ENCODE data around the gene ANKRD13D.

The ANKRD13D gene

GRCh38 chr11:67262731-67263675 lies 26.1 kb upstream of the ANKRD13D start:
- peak; percentile 74 for DNase-seq

GRCh38 chr11:67264260-67264659 lies 24.8 kb upstream of the ANKRD13D start:
- DNase-seq = no peak

DNA sequence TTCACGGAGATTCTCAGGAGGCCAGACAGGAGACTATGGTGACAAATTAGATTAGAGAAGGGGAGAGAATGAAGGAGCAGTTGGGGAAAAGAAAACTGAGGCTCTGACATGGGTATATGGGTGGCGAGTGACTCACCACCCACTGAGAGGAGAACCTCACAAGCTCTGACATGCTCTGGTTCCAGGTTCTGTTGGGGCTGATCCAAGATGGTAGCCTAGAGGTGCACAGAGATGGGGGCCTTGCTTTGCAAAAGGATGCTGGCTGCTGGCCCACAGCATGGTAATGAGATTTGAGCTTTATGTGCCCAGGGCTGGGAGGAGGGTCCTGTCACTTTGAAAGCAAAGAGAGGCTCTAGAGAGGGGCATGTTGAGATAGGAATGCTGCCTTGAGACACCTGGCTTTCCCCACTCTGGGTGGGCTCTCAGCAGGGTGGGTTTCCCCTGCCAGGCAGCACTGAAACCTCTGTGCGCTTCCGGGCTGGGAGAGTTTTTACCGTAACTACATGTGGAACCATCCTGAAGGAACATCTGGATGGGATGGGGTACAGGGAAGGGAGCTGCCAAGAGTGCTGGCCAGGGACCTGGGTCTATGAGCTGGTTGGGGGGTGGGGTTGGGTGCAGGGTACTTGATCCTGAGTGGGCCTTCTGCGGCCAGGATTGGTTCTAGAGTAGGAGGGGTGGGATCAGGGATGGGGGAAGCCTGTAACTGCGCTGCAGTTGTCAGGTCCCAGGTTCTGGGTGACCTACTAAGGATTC lies 24.0 kb upstream of the ANKRD13D start:
- no peak for DNase-seq

GRCh38 chr11:67265633-67266448 lies 23.3 kb upstream of the ANKRD13D start:
- peak; percentile 80 for DNase-seq

GRCh38 chr11:67266449-67267187 lies 22.5 kb upstream of the ANKRD13D start, which contains the start of gene GRK2:
Gene GRK2, plus strand, starts transcription at chr11:67266473. Its CDS starts 227 bp downstream, at chr11:67266700.
- peak; percentile 55 for DNase-seq

GRCh38 chr11:67267188-67268080 lies 21.7 kb upstream of the ANKRD13D start:
- peak; percentile 31 for DNase-seq

GRCh38 chr11:67268081-67268961 lies 20.8 kb upstream of the ANKRD13D start:
- DNase-seq = peak; percentile 56

DNA sequence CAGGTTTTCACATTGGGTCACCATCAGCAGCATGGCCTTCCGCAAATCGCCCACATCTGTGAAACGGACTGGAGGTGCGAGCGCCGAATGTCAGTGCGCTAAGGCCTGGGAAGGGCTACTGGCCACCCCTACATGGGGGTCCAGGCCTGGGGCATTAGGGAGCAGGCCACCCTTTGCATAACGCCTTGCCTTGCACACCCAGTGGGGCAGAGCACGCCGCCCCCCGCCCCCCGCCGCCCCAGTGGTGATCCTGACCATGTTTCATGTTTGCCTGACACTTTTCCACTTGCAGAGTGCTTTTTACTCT lies 20.2 kb upstream of the ANKRD13D start:
- no peak for DNase-seq

DNA sequence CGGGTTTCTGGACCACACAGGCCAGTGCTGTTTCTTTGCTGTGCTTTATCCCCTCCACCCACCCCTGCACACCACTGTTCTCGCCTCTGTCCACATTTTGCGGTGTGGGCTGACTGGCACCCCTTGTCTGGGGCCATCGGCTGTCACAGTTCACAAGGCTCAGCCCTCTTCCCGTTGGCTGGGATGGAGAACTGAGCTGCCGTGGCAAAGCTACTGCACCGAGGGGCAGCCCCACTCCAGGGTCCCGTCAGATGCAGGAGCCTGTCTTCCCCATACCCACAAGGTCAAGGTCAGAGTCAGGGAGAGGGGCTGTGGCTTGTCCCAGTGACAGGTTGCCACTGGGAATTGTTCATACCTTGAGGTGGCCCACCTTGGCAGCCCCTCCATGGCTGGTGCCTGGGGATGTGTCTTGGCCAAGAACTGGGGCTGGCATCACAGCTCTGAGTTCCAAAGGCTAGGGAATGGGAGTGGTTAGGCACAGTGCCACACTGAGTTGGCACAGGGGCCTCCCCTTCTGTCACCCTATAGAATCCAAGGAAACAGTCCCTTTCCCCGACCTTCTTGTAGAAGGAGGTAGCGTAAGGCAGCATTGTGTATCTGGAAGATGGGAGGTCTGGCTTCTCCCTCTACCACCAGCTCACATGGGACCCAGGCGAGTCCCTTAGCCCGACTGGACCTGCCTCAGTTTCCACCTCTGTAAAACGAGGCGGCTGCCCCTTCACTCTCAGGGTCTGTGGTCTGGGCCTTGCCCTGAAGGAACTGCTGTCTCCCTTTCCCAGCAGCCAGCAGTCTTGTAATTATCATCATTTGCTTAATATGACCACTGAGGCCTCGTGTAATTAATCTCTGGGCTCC lies 19.5 kb upstream of the ANKRD13D start:
- peak; percentile 11 for DNase-seq

DNA sequence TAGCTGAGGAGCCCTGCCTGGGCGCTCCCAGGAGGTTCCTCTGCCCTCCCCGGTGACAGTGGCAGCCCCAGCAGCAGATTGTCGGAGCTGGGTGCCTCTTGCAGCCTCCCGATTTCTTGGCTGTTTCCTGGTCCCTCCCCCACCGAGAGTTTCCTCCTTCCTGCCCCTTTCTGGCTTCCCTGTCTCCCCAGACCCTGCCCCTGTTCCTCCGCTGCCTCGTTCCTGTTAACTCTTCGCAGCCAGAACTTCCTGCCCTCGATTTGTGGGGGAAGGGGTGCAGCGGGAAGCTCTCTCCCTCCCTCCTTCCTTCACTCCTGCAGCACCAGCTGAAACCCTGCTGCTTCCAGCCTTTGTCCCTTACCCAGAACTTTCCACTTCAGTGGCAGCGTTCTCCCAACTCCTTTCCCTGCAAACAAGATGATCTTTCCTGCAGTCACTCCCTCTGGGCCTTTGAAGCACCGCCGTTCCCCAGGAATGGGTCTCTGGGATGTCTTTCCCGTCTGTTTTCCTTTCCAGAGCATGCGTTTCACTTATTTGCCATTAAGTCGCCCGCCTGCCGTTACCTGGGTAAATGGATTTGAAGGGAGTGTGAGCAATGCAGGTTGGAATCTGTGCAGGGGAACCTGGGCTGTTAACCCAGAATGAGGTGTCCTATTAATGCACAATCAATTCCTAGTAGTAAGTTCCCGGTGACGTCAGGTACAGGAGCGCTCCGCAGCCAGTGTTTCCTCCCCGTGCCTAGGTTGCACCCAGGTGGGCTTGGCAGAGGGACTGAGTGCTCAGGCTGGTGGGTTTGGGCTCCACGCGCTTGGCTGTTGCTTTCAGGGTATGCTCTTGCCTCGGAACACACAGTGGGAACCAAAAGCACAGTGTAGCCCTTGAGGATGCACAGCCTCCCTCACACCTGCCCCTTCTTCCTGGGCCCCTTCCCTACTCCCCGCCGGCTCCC lies 18.6 kb upstream of the ANKRD13D start:
- DNase-seq = peak; percentile 12

DNA sequence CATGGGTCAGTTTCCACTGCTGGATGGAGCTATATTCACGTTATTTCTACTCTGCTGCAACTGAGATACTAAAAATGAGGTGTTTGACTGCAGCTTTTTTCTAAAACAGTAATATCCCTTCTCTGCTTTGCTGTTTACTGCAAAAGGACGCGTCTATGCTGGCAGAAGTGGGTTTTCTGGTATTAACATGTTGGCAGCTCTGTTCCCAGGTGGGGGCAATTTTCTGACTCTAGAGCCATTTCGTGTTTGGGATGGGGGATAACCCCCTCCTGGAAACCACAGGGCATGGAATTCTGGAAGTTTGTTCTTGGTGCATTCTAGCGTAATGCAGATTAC lies 17.9 kb upstream of the ANKRD13D start:
- DNase-seq = no peak

GRCh38 chr11:67271541-67272284 lies 17.4 kb upstream of the ANKRD13D start:
- peak; percentile 38 for DNase-seq

DNA sequence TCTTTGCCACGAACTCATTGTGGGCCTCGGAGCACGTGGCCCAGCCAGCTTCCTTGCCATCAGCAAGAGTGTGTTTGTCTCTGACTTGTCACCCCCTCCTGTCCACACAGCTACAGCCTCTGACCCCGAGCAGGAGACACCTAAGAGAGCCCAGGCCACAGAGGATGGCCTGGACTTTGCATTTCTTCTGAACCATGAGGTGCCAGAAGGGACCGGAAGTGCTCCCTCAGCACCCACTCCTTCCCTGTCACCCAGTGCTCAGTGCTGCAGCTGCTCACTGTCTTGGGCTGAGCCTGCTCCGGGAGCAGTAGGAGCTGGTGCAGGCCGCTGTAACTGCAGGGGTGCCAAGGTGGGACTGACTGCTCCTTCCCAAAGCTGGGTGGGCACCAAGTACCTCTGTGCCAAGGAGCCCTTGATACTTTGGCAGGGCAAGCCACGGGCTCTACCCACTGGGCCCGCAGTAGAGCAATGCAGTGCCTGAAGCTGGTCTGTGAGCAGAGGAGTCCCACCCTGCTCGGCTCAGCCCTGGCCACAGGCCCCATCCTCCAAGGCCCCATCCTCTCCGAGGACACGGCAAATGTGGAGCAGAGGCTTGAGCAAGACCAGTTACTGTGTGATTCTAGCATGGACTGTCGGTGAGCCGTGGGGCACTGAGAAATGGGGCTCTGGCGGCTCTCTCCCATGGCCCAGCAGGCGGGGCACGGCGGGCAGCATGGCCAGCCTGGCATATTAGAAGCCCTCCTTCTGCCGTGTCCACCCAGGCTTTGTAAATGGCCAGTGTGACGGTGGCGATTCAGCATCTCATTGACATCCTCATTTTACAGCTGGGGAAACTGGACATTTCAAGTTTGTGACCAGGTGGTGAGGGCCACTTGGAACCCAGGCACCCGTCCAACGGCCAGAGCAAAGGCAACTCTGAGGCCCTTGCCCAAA lies 16.5 kb upstream of the ANKRD13D start:
- DNase-seq = peak; percentile 51

- peak; percentile 11 for DNase-seq
Observed at GRCh38 chr11:67273260-67273990, 15.7 kb upstream of the ANKRD13D start.

All from activated naive CD4-positive, alpha-beta T cell treated with anti-CD3 and anti-CD28 coated beads, Interleukin-2, amount 50 U/mL, for 16 hours (primary cell).